Ishikawa (cell line): ENCODE results near the gene TSTD2.
A peak's percentile ranks its signal among the peaks of the same experiment; 100 is the strongest.

ENCODE experiments used
- CEBPB ChIP-seq: IDR thresholded peaks from 2 replicates; pipeline ENCODE4 v1.6.1; 2012
- CREB1 ChIP-seq: IDR thresholded peaks from 2 replicates; pipeline ENCODE4 v1.6.1; 2012; ENCODE audit warnings: low read depth
- EGR1 ChIP-seq: IDR thresholded peaks from 2 replicates; pipeline ENCODE4 v1.6.1; 2012
- EP300 ChIP-seq: IDR thresholded peaks from 2 replicates; pipeline ENCODE4 v1.6.1; 2012; ENCODE audit warnings: borderline replicate concordance
- FOXM1 ChIP-seq: IDR thresholded peaks from 2 replicates; pipeline ENCODE4 v1.6.1; 2012; ENCODE audit warnings: low read depth, borderline replicate concordance
- NFIC ChIP-seq: IDR thresholded peaks from 2 replicates; pipeline ENCODE4 v1.6.1; 2012
- RAD21 ChIP-seq: IDR thresholded peaks from 2 replicates; pipeline ENCODE4 v1.6.1; 2012; ENCODE audit warnings: low read depth
- TAF1 ChIP-seq: IDR thresholded peaks from 2 replicates; pipeline ENCODE4 v1.6.1; 2012; ENCODE audit warnings: low read depth, mild to moderate bottlenecking
- TCF12 ChIP-seq: IDR thresholded peaks from 2 replicates; pipeline ENCODE4 v1.6.1; 2012; ENCODE audit warnings: low read depth
- TEAD4 ChIP-seq: IDR thresholded peaks from 2 replicates; pipeline ENCODE4 v1.6.1; 2012
- YY1 ChIP-seq: IDR thresholded peaks from 2 replicates; pipeline ENCODE4 v1.6.1; 2012; ENCODE audit warnings: low read depth
- ZBTB7A ChIP-seq: IDR thresholded peaks from 2 replicates; pipeline ENCODE4 v1.6.1; 2012; ENCODE audit warnings: low read depth
- TF ChIP-seq, protein P1 (sequence below): IDR thresholded peaks from 2 replicates; pipeline ENCODE4 v1.6.1; 2012
- TF ChIP-seq, protein P2 (sequence below): IDR thresholded peaks from 2 replicates; pipeline ENCODE4 v1.6.1; 2012
- TF ChIP-seq, protein P3 (sequence below): IDR thresholded peaks from 2 replicates; pipeline ENCODE4 v1.6.1; 2012; ENCODE audit warnings: low read depth, mild to moderate bottlenecking

Gene TSTD2

GRCh38 chr9:97617939-97618416, 15.2 kb downstream of the TSTD2 start:
- TF ChIP-seq TAF1: no peak
- no peak for TF ChIP-seq EGR1
- TF ChIP-seq, protein P1, sequence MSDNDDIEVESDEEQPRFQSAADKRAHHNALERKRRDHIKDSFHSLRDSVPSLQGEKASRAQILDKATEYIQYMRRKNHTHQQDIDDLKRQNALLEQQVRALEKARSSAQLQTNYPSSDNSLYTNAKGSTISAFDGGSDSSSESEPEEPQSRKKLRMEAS: no peak
- no peak for TF ChIP-seq ZBTB7A
- no peak for TF ChIP-seq CEBPB
- TF ChIP-seq, protein P2, sequence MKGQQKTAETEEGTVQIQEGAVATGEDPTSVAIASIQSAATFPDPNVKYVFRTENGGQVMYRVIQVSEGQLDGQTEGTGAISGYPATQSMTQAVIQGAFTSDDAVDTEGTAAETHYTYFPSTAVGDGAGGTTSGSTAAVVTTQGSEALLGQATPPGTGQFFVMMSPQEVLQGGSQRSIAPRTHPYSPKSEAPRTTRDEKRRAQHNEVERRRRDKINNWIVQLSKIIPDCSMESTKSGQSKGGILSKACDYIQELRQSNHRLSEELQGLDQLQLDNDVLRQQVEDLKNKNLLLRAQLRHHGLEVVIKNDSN: no peak
- no peak for TF ChIP-seq FOXM1
- no peak for TF ChIP-seq TCF12
- TF ChIP-seq CREB1: no peak

GRCh38 chr9:97615439-97616072, 17.6 kb downstream of the TSTD2 start:
- peak; percentile 84 for TF ChIP-seq RAD21
- TF ChIP-seq CEBPB: no peak

- TF ChIP-seq FOXM1 (no peak), TCF12 (no peak), YY1 (no peak), ZBTB7A (no peak), EP300 (no peak), EGR1 (no peak)
Measured at GRCh38 chr9:97604901-97605645, 28.1 kb downstream of the TSTD2 start.

DNA sequence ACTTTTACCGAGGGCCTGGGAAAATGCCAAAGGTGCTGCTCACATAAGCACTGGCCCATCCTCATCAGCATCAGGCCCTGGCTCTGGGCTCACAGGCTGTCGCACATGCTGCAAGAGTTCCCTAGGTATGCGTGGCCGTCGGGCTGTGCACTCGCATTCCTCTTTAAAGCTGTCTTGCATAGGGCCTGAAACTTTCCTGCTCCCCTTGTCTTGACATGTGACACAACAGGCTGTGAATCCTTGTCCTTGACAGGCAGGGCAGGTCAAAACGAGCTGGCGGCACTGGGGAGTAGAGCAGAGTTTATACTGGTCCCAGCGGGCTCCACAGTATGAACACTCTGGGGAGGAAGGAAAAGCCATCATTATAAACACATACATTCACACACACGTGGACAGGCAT, 30.7 kb downstream of the TSTD2 start:
- no peak for TF ChIP-seq YY1
- TF ChIP-seq RAD21: no peak
- no peak for TF ChIP-seq EGR1
- TF ChIP-seq, protein P3, sequence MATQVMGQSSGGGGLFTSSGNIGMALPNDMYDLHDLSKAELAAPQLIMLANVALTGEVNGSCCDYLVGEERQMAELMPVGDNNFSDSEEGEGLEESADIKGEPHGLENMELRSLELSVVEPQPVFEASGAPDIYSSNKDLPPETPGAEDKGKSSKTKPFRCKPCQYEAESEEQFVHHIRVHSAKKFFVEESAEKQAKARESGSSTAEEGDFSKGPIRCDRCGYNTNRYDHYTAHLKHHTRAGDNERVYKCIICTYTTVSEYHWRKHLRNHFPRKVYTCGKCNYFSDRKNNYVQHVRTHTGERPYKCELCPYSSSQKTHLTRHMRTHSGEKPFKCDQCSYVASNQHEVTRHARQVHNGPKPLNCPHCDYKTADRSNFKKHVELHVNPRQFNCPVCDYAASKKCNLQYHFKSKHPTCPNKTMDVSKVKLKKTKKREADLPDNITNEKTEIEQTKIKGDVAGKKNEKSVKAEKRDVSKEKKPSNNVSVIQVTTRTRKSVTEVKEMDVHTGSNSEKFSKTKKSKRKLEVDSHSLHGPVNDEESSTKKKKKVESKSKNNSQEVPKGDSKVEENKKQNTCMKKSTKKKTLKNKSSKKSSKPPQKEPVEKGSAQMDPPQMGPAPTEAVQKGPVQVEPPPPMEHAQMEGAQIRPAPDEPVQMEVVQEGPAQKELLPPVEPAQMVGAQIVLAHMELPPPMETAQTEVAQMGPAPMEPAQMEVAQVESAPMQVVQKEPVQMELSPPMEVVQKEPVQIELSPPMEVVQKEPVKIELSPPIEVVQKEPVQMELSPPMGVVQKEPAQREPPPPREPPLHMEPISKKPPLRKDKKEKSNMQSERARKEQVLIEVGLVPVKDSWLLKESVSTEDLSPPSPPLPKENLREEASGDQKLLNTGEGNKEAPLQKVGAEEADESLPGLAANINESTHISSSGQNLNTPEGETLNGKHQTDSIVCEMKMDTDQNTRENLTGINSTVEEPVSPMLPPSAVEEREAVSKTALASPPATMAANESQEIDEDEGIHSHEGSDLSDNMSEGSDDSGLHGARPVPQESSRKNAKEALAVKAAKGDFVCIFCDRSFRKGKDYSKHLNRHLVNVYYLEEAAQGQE: no peak
- TF ChIP-seq, protein P1: no peak
- TF ChIP-seq FOXM1: no peak
- no peak for TF ChIP-seq CEBPB
- TF ChIP-seq TCF12: no peak
- TF ChIP-seq TAF1: no peak
- no peak for TF ChIP-seq CREB1
- no peak for TF ChIP-seq NFIC
- TF ChIP-seq EP300: no peak
- TF ChIP-seq, protein P2: no peak
- no peak for TF ChIP-seq ZBTB7A
- TF ChIP-seq TEAD4: no peak

GRCh38 chr9:97601228-97601898, 31.8 kb downstream of the TSTD2 start:
- TF ChIP-seq, protein P3: no peak
- no peak for TF ChIP-seq CEBPB
- no peak for TF ChIP-seq CREB1
- TF ChIP-seq TAF1: no peak
- TF ChIP-seq ZBTB7A: no peak
- no peak for TF ChIP-seq TEAD4
- TF ChIP-seq FOXM1: no peak
- TF ChIP-seq TCF12: no peak
- TF ChIP-seq EP300: no peak
- TF ChIP-seq YY1: no peak
- TF ChIP-seq EGR1: no peak
- no peak for TF ChIP-seq NFIC
- TF ChIP-seq, protein P1: no peak
- TF ChIP-seq, protein P2: no peak
- no peak for TF ChIP-seq RAD21
